Measurements from ENCODE around the gene DICER1. TPM values are rescaled to one million over a fixed set of nuclear protein-coding genes. Genes with fewer than 3 reads are reported as not detected.

Gene DICER1
- polyA plus RNA-seq, 1 donor (not counting 4 experiments of a cell fraction or from before 2014, with no cell fraction given) = 31.6 TPM

- no peak for FAIRE-seq
- Histone ChIP-seq H3K4me1 (ENCODE audit: control insufficient read depth, extremely low read depth, insufficient read depth, low read length) (no peaks in the 10 kb centered on the region), H4K20me1 (ENCODE audit: control insufficient read depth, extremely low read depth, insufficient read depth, low read length) (no peaks in the 10 kb centered on the region), H3K27me3 (ENCODE audit: control insufficient read depth, extremely low read depth, insufficient read depth, low read length) (no peaks in the 10 kb centered on the region), H3K79me2 (ENCODE audit: control insufficient read depth, insufficient read depth, low read length) (peaks cover 4% of the 10 kb centered on the region), H3K9me3 (ENCODE audit: control insufficient read depth, low read depth, low read length) (no peaks in the 10 kb centered on the region), H3K9ac (ENCODE audit: control insufficient read depth, extremely low read depth, insufficient read depth, low read length) (no peak overlapping the region), H3K9me1 (ENCODE audit: control insufficient read depth, extremely low read depth, insufficient read depth, low read length) (no peaks in the 10 kb centered on the region), H3K27ac (ENCODE audit: control insufficient read depth, insufficient read depth, low read length) (no peak overlapping the region), H3K4me2 (ENCODE audit: control insufficient read depth, extremely low read depth, insufficient read depth, low read depth, low read length) (no peak overlapping the region), H2AFZ (ENCODE audit: control insufficient read depth, low read length) (no peak overlapping the region), H3K36me3 (ENCODE audit: control insufficient read depth in 2 of 2, extremely low read depth in 1 of 2, insufficient read depth in 2 of 2, low read length in 2 of 2) (peaks cover 3 to 20% of the 10 kb centered on the region in 2 experiments), H3K4me3 (ENCODE audit: control insufficient read depth in 2 of 3, extremely low read depth in 1 of 3, insufficient read depth in 2 of 3, low read depth in 1 of 3, low read length in 3 of 3) (no peak overlapping the region)
- no peak for DNase-seq (ENCODE audit: low read depth, low spot score)
- dilution Hi-C loops (cut with MboI; ENCODE audit: extremely low pct_ligation_motif_present, low sequenced_read_pairs) = no loop called here
- TF ChIP-seq CTCF (optimal IDR thresholded peaks at IDR 0.05 in 1 of 3, IDR thresholded peaks at IDR 0.05 in 1 of 3, conservative IDR thresholded peaks at IDR 0.05 in 1 of 3; ENCODE audit: extremely low read depth in 1 of 3, insufficient read depth in 2 of 3, low read length in 3 of 3) (no peak), EZH2 (IDR thresholded peaks at IDR 0.05; ENCODE audit: low read length) (no peak)
Observed at GRCh38 chr14:95125915-95126314, 31.4 kb downstream of the DICER1 start.

GRCh38 chr14:95125221-95125620 is 32.1 kb downstream of the DICER1 start:
- FAIRE-seq (no peak), DNase-seq (ENCODE audit: low read depth, low spot score) (no peak)
- H3K4me1 ChIP-seq (ENCODE audit: control insufficient read depth, extremely low read depth, insufficient read depth, low read length) = no peaks in the 10 kb centered on the region
- no peaks in the 10 kb centered on the region for H3K9me3 ChIP-seq (ENCODE audit: control insufficient read depth, low read depth, low read length)
- H3K27ac ChIP-seq (ENCODE audit: control insufficient read depth, insufficient read depth, low read length) = no peak overlapping the region
- dilution Hi-C loops (cut with MboI; ENCODE audit: extremely low pct_ligation_motif_present, low sequenced_read_pairs) = no loop called here
- TF ChIP-seq EZH2 (IDR thresholded peaks at IDR 0.05; ENCODE audit: low read length) (no peak), CTCF (optimal IDR thresholded peaks at IDR 0.05 in 1 of 3, IDR thresholded peaks at IDR 0.05 in 1 of 3, conservative IDR thresholded peaks at IDR 0.05 in 1 of 3; ENCODE audit: extremely low read depth in 1 of 3, insufficient read depth in 2 of 3, low read length in 3 of 3) (no peak)
- H3K27me3 ChIP-seq (ENCODE audit: control insufficient read depth, extremely low read depth, insufficient read depth, low read length) = no peaks in the 10 kb centered on the region
- H3K9me1 ChIP-seq (ENCODE audit: control insufficient read depth, extremely low read depth, insufficient read depth, low read length) = no peaks in the 10 kb centered on the region
- H4K20me1 ChIP-seq (ENCODE audit: control insufficient read depth, extremely low read depth, insufficient read depth, low read length) = no peaks in the 10 kb centered on the region
- no peak overlapping the region for H3K4me3 ChIP-seq (ENCODE audit: control insufficient read depth in 2 of 3, extremely low read depth in 1 of 3, insufficient read depth in 2 of 3, low read depth in 1 of 3, low read length in 3 of 3)
- H3K79me2 ChIP-seq (ENCODE audit: control insufficient read depth, insufficient read depth, low read length) = peaks cover 6% of the 10 kb centered on the region
- H3K4me2 ChIP-seq (ENCODE audit: control insufficient read depth, extremely low read depth, insufficient read depth, low read depth, low read length) = no peak overlapping the region
- H3K9ac ChIP-seq (ENCODE audit: control insufficient read depth, extremely low read depth, insufficient read depth, low read length) = no peak overlapping the region
- H3K36me3 ChIP-seq (ENCODE audit: control insufficient read depth in 2 of 2, extremely low read depth in 1 of 2, insufficient read depth in 2 of 2, low read length in 2 of 2) = peaks cover 5 to 22% of the 10 kb centered on the region in 2 experiments
- H2AFZ ChIP-seq (ENCODE audit: control insufficient read depth, low read length) = no peak overlapping the region
